Adrenal gland (tissue), 5 donors: ENCODE measurements around the gene NMRK2.

Experiments
- POLR2A ChIP-seq, 2 donors: fragments of 450-650 bp; IDR thresholded peaks; one replicate each; pipeline ENCODE4 v1.6.1; 2017; ENCODE audit warnings: antibody characterized with exemption in 2 of 2, mild to moderate bottlenecking in 2 of 2, moderate library complexity in 1 of 2
- TF ChIP-seq, protein P1 (sequence below), 6 experiments: fragments of 450-650 bp in 4 of 6; fragments of 200-600 bp in 2 of 6; sonication (generic) in 1 of 6; IDR thresholded peaks; 1 replicate in 5 of 6; 2 replicates in 1 of 6; pipeline versions ENCODE4 v1.5.1 to v1.8.0; 2016 to 2021; ENCODE audit warnings: antibody characterized with exemption in 6 of 6, mild to moderate bottlenecking in 2 of 6, moderate library complexity in 1 of 6
- donor health status: DM: no; HTN: no; CAD: no.

DNA sequence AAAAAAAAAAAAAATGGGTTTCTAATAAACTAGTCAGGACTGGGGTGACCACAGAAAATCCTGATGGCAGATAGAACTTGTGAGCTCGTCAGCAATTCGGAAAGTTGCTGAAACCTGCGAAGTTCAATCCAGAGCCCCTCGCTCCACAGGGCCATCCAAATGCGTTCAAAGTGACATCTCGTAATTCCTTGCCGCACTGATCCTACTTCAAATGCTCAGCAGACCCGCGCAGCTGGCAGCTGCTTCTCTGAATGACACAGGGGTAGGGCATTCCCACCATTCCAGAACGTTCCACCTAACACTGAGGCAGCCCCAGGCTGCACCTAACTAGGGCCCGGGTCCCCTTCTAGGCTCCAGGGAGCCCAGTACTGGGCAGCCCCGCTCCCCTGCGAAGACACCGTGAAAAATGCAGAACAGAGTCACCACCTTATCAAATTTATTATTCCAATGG, 42.8 kb downstream of the NMRK2 start:
- no peak for TF ChIP-seq POLR2A (IDR thresholded peaks at IDR 0.05)
- TF ChIP-seq, protein P1, sequence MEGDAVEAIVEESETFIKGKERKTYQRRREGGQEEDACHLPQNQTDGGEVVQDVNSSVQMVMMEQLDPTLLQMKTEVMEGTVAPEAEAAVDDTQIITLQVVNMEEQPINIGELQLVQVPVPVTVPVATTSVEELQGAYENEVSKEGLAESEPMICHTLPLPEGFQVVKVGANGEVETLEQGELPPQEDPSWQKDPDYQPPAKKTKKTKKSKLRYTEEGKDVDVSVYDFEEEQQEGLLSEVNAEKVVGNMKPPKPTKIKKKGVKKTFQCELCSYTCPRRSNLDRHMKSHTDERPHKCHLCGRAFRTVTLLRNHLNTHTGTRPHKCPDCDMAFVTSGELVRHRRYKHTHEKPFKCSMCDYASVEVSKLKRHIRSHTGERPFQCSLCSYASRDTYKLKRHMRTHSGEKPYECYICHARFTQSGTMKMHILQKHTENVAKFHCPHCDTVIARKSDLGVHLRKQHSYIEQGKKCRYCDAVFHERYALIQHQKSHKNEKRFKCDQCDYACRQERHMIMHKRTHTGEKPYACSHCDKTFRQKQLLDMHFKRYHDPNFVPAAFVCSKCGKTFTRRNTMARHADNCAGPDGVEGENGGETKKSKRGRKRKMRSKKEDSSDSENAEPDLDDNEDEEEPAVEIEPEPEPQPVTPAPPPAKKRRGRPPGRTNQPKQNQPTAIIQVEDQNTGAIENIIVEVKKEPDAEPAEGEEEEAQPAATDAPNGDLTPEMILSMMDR (IDR thresholded peaks at IDR 0.05) = no peak
